ENCODE data around the gene ACBD3. TPM values are rescaled to one million over a fixed set of nuclear protein-coding genes. Genes with fewer than 3 reads are reported as not detected.

Gene ACBD3
- polyA plus RNA-seq, 1 of the 3 experiments (the other 2 are of a cell fraction): 17.8 TPM

DNA sequence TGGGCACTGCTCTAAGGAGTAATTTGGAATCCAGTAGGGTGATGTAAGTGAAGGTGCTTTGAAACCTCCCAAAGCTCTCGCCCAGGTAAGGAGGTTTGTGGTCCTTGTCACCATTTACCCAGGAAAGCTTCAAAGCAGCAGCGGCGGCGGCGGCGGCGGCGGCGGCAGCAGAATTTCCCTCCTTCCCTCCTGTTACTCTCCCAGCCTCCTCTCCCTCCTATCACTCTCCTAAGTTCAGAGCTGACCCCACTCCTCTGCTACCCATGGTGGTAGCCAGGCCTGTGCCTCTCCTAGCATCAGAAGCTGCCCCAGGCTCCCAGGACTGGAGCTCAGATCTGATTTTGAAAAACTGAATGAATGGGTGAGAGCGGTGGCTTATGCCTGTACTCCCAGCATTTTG is 60.7 kb downstream of the ACBD3 start:
- Histone ChIP-seq H3K27me3 (ENCODE audit: insufficient read depth) (no peaks in the 10 kb centered on the region), H4K20me1 (ENCODE audit: insufficient read depth) (no peaks in the 10 kb centered on the region), H3K36me3 (replicated peaks in 1 of 2; ENCODE audit: control insufficient read depth in 1 of 2, insufficient read depth in 2 of 2, low read length in 1 of 2) (no peaks in the 10 kb centered on the region), H3K4me2 (no peak overlapping the region), H3K9ac (no peak overlapping the region), H2AFZ (ENCODE audit: low read depth) (no peak overlapping the region), H3K9me3 (no peaks in the 10 kb centered on the region), H3K79me2 (ENCODE audit: insufficient read depth) (no peaks in the 10 kb centered on the region), H3K4me3 (ENCODE audit: low read depth in 2 of 2, low read length in 1 of 2) (no peak overlapping the region), H3K27ac (ENCODE audit: low read depth in 2 of 2, low read length in 1 of 2) (no peak overlapping the region), H3F3A (replicated peaks; ENCODE audit: insufficient read depth) (peaks cover 9% of the 10 kb centered on the region), H3K9me2 (no peaks in the 10 kb centered on the region), H3K4me1 (ENCODE audit: control insufficient read depth in 1 of 2, insufficient read depth in 2 of 2, low read depth in 1 of 2, low read length in 1 of 2) (peaks cover 0 to 19% of the 10 kb centered on the region in 2 experiments; a peak in 2 of 4 replicates)
- WGBS (ENCODE audit: low lambda C conversion rate): 94% methylated on average over 10 of the region's 10 CpGs
- ChIA-PET POLR2A (interaction anchor here (0.6 to 1.3 kb wide), 5 partner anchors 51 to 183 kb away, joined by 3 to 4 read pairs (median 3); partner anchors contain the start of genes LIN9 and SDE2), CTCF (interaction anchor here (0.5 to 5.1 kb wide), 82 partner anchors 8 to 782 kb away, joined by 3 to 126 read pairs (median 4); partner anchors contain the start of genes ACBD3, H3-3A, LIN9 and MIXL1)
- TF ChIP-seq NFIC (IDR thresholded peaks at IDR 0.05; ENCODE audit: borderline replicate concordance): no peak
- TF ChIP-seq, protein P1, sequence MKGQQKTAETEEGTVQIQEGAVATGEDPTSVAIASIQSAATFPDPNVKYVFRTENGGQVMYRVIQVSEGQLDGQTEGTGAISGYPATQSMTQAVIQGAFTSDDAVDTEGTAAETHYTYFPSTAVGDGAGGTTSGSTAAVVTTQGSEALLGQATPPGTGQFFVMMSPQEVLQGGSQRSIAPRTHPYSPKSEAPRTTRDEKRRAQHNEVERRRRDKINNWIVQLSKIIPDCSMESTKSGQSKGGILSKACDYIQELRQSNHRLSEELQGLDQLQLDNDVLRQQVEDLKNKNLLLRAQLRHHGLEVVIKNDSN (IDR thresholded peaks at IDR 0.05; ENCODE audit: borderline replicate concordance, low read depth): no peak
- TF ChIP-seq, protein P2, sequence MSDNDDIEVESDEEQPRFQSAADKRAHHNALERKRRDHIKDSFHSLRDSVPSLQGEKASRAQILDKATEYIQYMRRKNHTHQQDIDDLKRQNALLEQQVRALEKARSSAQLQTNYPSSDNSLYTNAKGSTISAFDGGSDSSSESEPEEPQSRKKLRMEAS (IDR thresholded peaks at IDR 0.05; ENCODE audit: low read depth): no peak
- TF ChIP-seq RCOR1 (IDR thresholded peaks at IDR 0.05; ENCODE audit: low read length): no peak
- TF ChIP-seq, protein P3, sequence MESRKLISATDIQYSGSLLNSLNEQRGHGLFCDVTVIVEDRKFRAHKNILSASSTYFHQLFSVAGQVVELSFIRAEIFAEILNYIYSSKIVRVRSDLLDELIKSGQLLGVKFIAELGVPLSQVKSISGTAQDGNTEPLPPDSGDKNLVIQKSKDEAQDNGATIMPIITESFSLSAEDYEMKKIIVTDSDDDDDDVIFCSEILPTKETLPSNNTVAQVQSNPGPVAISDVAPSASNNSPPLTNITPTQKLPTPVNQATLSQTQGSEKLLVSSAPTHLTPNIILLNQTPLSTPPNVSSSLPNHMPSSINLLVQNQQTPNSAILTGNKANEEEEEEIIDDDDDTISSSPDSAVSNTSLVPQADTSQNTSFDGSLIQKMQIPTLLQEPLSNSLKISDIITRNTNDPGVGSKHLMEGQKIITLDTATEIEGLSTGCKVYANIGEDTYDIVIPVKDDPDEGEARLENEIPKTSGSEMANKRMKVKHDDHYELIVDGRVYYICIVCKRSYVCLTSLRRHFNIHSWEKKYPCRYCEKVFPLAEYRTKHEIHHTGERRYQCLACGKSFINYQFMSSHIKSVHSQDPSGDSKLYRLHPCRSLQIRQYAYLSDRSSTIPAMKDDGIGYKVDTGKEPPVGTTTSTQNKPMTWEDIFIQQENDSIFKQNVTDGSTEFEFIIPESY (IDR thresholded peaks at IDR 0.05; ENCODE audit: borderline replicate concordance, low read depth): no peak
- DNase-seq: peak; percentile 20

DNA sequence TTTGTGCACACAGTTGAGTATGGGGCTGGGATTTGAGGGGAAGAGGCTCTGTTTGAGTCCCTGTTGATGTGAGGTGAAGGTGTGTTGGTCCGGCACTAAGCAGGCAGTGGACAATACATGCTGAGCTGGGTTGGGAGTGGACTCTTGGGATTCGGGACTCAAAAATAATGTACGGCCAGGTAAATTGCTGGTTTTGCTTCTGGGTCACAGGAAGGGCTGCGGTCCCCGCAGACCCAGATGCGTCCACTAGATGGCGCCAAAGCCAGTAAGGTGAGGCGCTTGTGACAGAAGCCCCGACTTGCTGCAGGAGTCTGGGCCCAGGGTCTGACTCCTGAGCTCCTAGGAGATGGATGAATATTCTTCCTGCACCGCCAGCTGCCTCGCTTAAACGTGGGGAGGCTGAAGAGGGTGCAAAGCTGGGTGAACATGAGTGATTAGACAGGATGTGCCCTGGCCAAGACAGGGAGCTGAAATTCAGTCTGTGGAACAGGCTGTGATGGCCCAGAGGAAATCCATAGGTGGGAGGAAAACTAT is 61.4 kb downstream of the ACBD3 start:
- CTCF ChIA-PET: interaction anchor here (0.5 to 5.1 kb wide), 87 partner anchors 8 to 782 kb away, joined by 3 to 126 read pairs (median 4); partner anchors contain the start of genes ACBD3, H3-3A, LIN9 and MIXL1
- H2AFZ ChIP-seq (ENCODE audit: low read depth): no peak overlapping the region; the same call in 1 of the 2 replicates
- no peaks in the 10 kb centered on the region for H4K20me1 ChIP-seq (ENCODE audit: insufficient read depth)
- TF ChIP-seq, protein P3 (IDR thresholded peaks at IDR 0.05; ENCODE audit: borderline replicate concordance, low read depth): no peak
- TF ChIP-seq FOXM1 (IDR thresholded peaks at IDR 0.05; ENCODE audit: low read depth) (no peak), NFIC (IDR thresholded peaks at IDR 0.05; ENCODE audit: borderline replicate concordance) (no peak), CHD2 (IDR thresholded peaks at IDR 0.05; ENCODE audit: low read length, partially characterized antibody) (no peak), EP300 (IDR thresholded peaks at IDR 0.05; ENCODE audit: borderline replicate concordance in 1 of 2, low read depth in 1 of 2, low read length in 1 of 2) (no peak), ELF1 (IDR thresholded peaks at IDR 0.05) (no peak), POLR2AphosphoS5 (IDR thresholded peaks at IDR 0.05; ENCODE audit: low read depth, low read length) (no peak), NRF1 (IDR thresholded peaks at IDR 0.05; ENCODE audit: low read depth, low read length) (no peak), GATA2 (CRISPR knock-in tag; IDR thresholded peaks at IDR 0.05) (no peak)
- TF ChIP-seq, protein P4, sequence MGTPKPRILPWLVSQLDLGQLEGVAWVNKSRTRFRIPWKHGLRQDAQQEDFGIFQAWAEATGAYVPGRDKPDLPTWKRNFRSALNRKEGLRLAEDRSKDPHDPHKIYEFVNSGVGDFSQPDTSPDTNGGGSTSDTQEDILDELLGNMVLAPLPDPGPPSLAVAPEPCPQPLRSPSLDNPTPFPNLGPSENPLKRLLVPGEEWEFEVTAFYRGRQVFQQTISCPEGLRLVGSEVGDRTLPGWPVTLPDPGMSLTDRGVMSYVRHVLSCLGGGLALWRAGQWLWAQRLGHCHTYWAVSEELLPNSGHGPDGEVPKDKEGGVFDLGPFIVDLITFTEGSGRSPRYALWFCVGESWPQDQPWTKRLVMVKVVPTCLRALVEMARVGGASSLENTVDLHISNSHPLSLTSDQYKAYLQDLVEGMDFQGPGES (IDR thresholded peaks at IDR 0.05; ENCODE audit: low read depth, low read length): no peak
- TF ChIP-seq, protein P2 (IDR thresholded peaks at IDR 0.05; ENCODE audit: low read depth): no peak
- TF ChIP-seq, protein P5, sequence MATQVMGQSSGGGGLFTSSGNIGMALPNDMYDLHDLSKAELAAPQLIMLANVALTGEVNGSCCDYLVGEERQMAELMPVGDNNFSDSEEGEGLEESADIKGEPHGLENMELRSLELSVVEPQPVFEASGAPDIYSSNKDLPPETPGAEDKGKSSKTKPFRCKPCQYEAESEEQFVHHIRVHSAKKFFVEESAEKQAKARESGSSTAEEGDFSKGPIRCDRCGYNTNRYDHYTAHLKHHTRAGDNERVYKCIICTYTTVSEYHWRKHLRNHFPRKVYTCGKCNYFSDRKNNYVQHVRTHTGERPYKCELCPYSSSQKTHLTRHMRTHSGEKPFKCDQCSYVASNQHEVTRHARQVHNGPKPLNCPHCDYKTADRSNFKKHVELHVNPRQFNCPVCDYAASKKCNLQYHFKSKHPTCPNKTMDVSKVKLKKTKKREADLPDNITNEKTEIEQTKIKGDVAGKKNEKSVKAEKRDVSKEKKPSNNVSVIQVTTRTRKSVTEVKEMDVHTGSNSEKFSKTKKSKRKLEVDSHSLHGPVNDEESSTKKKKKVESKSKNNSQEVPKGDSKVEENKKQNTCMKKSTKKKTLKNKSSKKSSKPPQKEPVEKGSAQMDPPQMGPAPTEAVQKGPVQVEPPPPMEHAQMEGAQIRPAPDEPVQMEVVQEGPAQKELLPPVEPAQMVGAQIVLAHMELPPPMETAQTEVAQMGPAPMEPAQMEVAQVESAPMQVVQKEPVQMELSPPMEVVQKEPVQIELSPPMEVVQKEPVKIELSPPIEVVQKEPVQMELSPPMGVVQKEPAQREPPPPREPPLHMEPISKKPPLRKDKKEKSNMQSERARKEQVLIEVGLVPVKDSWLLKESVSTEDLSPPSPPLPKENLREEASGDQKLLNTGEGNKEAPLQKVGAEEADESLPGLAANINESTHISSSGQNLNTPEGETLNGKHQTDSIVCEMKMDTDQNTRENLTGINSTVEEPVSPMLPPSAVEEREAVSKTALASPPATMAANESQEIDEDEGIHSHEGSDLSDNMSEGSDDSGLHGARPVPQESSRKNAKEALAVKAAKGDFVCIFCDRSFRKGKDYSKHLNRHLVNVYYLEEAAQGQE (IDR thresholded peaks at IDR 0.05; ENCODE audit: low read depth, low read length): no peak

More for the DNA sequence above, 61.4 kb downstream of the ACBD3 start:
- H3K4me1 ChIP-seq (ENCODE audit: control insufficient read depth in 1 of 2, insufficient read depth in 2 of 2, low read depth in 1 of 2, low read length in 1 of 2): peaks cover 0 to 19% of the 10 kb centered on the region in 2 experiments; a peak in 2 of 4 replicates
- DNase-seq: peak; percentile 90
- H3K27me3 ChIP-seq (ENCODE audit: insufficient read depth): no peaks in the 10 kb centered on the region
- POLR2A ChIA-PET: interaction anchor here (0.6 to 1.3 kb wide), 5 partner anchors 50 to 184 kb away, joined by 3 to 4 read pairs (median 3); partner anchors contain the start of genes LIN9 and SDE2
- no peaks in the 10 kb centered on the region for H3K9me2 ChIP-seq
- no peak overlapping the region for H3K4me2 ChIP-seq
- H3K27ac ChIP-seq (ENCODE audit: low read depth in 2 of 2, low read length in 1 of 2): no peak overlapping the region
- no peak overlapping the region for H3K9ac ChIP-seq
- no peaks in the 10 kb centered on the region for H3K36me3 ChIP-seq (replicated peaks in 1 of 2; ENCODE audit: control insufficient read depth in 1 of 2, insufficient read depth in 2 of 2, low read length in 1 of 2)
- peaks cover 9% of the 10 kb centered on the region for H3F3A ChIP-seq (replicated peaks; ENCODE audit: insufficient read depth)
- no peaks in the 10 kb centered on the region for H3K9me3 ChIP-seq
- no peaks in the 10 kb centered on the region for H3K79me2 ChIP-seq (ENCODE audit: insufficient read depth)
- H3K4me3 ChIP-seq (ENCODE audit: low read depth in 2 of 2, low read length in 1 of 2): no peak overlapping the region; a peak in 1 of 4 replicates
- WGBS (ENCODE audit: low lambda C conversion rate): 3% methylated on average over 4 of the region's 12 CpGs
